ENCODE data around the gene LIPH.

LIPH gene

DNA sequence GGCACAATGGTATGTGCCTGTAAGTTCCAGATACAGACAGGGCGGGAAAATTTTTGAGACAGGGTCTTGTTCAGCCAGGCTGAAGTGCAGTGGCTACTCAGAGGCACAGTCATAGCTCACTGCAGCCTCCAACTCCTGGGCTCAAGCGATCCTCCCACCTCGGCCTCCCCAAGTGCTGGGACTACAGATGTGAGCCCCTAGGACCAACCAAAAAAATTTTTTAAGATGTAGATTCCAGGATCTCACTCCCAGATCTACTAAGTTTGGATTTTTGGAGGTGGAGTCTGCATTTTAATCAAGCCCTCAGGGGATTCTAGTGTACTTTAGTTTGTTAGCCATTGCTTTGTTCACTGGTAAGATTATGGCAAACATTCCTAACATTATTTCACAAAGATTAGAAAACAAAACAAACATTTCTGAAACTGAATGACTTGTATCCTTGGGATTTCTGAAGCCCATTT, 2.7 kb downstream of the LIPH start:
- TF ChIP-seq, protein P1, sequence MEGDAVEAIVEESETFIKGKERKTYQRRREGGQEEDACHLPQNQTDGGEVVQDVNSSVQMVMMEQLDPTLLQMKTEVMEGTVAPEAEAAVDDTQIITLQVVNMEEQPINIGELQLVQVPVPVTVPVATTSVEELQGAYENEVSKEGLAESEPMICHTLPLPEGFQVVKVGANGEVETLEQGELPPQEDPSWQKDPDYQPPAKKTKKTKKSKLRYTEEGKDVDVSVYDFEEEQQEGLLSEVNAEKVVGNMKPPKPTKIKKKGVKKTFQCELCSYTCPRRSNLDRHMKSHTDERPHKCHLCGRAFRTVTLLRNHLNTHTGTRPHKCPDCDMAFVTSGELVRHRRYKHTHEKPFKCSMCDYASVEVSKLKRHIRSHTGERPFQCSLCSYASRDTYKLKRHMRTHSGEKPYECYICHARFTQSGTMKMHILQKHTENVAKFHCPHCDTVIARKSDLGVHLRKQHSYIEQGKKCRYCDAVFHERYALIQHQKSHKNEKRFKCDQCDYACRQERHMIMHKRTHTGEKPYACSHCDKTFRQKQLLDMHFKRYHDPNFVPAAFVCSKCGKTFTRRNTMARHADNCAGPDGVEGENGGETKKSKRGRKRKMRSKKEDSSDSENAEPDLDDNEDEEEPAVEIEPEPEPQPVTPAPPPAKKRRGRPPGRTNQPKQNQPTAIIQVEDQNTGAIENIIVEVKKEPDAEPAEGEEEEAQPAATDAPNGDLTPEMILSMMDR (IDR thresholded peaks at IDR 0.05; ENCODE audit: low read depth, low read length, missing control alignments), result no peak
- H3K4me3 ChIP-seq (ENCODE audit: low read depth, low read length), result no peak overlapping the region
- DNase-seq (ENCODE audit: low read depth), result no peak

DNA sequence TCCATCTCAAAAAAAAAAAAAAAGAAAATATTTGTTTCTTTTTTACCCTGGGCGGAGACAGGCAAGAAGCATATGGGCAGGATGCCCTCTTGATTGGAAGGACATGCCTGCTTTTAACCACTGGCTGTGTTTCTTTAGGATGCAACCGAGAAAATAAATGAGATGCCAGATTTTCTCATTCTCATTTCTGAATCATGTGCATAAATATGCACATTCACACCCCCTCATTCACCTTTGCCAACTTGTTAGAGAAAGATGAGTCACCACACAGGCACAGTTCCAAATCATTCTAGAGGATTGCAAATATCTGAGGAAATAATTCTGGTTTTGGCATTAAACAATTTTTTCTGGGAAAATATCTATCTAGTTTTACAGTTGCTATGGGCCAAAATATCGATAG, 3.3 kb downstream of the LIPH start:
- TF ChIP-seq, protein P1 (IDR thresholded peaks at IDR 0.05; ENCODE audit: low read depth, low read length, missing control alignments), result no peak
- no peak for DNase-seq (ENCODE audit: low read depth)
- H3K4me3 ChIP-seq (ENCODE audit: low read depth, low read length), result no peak overlapping the region

DNA sequence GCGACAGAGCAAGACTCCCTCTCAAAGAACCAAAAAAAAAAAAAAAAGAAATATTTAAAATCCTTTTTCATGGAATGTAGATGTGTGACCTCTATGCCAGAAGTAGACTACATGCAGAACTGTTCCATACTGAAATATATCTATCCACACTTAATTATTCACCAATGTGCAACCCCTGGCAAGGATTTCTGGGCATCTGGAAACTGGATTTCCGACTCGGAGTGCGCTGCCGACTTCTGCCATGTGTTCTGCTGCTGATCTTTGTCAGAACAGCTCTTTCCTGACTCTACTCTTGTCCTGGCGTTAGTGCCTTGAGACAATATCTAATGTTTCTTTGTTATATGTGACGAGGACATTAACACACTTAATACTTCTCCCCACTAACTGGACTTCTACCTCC, 11.7 kb downstream of the LIPH start:
- TF ChIP-seq, protein P1 (IDR thresholded peaks at IDR 0.05; ENCODE audit: low read depth, low read length, missing control alignments), result no peak
- H3K4me3 ChIP-seq (ENCODE audit: low read depth, low read length), result no peak overlapping the region
- DNase-seq (ENCODE audit: low read depth), result no peak

DNA sequence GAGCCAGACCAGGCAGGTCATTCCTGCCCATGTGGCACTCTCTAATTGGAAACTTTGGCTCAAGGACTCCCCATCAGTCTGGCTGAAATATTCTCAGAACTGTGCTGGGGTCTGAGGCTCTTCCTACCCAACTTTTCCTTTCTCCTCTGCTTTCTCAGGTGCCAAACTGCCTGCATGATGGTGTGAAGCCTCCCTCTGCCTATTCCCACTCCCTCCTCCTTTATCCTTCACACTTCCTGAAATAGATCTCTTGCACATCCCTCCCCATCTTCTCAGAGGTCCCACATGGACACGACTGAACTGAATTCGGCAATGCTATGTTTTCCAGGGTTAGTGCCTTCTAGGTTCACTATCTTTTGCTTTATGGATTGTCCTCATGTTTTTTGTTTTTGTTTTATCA, 12.5 kb downstream of the LIPH start:
- DNase-seq (ENCODE audit: low read depth), result no peak
- no peak overlapping the region for H3K4me3 ChIP-seq (ENCODE audit: low read depth, low read length)
- TF ChIP-seq, protein P1 (IDR thresholded peaks at IDR 0.05; ENCODE audit: low read depth, low read length, missing control alignments), result no peak

DNA sequence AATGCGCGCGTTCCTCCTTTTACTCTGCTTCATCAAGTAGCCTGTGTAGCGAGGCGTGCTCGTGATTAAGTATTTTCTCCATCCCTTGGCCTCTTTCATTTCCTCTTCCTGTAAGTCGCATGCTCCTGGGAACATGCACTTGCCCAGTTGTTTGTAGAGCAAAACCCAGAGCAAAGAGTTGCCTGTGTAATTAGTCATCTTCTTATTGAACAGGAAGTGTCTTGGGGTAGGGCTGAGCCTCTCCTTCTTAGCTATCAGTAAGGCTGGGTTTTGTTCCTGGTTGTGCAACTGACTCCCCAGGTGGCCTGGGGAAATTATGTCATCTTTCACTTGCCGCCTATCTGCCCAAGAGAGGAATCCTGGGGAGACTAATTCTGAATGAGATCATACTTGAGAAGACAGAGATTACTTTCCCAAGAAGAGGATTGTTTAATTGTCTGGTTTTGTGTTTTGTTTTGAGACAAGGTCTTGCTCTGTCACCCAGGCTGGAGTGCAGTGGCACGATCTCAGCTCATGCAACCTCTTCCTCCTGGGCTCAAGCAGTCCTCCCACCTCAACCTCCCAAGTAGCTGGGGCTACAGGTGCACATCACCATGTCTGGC, 14.9 kb downstream of the LIPH start:
- DNase-seq (ENCODE audit: low read depth), result peak; percentile 97
- H3K4me3 ChIP-seq (ENCODE audit: low read depth, low read length), result no peak overlapping the region; the same call in 1 of the 2 replicates
- TF ChIP-seq, protein P1 (IDR thresholded peaks at IDR 0.05; ENCODE audit: low read depth, low read length, missing control alignments), result no peak

DNA sequence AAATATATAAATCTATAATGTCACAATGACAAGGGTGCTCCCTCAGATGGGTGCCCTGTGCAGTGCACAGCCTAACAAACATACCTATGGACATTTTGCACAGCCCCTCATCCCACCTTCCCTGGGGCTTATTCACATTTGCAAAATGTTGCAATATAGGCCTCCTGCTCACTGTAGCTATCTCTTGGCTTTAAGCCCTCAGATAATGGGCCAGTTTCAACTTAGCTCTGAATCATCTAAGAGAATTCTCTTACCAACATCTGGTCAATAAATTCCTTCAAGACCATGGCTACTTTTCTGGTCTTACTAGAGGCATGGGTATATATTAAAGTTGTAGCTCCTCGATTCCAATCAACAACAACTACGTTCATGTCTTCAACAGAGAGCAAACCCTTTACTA, 17.9 kb downstream of the LIPH start:
- TF ChIP-seq, protein P1 (IDR thresholded peaks at IDR 0.05; ENCODE audit: low read depth, low read length, missing control alignments), result no peak
- H3K4me3 ChIP-seq (ENCODE audit: low read depth, low read length), result no peak overlapping the region
- no peak for DNase-seq (ENCODE audit: low read depth)

DNA sequence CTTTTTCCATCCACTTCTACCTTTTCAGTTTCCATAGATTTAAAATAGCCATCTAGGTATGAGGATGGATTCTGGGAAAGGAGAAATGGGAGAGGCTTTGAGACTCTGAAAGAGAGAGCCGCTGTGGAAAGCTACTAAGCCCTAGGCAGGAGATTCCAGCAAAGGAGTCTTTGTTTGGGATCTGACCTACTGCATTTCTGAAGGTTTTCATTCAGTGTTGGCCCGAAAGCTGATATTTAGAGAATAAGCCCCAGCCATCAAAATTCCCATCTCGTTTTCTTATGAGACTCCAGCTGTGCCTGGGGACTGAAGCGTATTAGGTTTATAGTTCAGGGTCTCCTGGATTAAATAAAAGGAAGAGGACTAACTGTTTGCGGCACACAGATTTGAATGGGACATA, 19.5 kb downstream of the LIPH start:
- DNase-seq (ENCODE audit: low read depth), result no peak
- TF ChIP-seq, protein P1 (IDR thresholded peaks at IDR 0.05; ENCODE audit: low read depth, low read length, missing control alignments), result no peak
- H3K4me3 ChIP-seq (ENCODE audit: low read depth, low read length), result no peak overlapping the region

Data from GM12864 (cell line).